GM12878 (cell line): ENCODE measurements around the gene OR1A1. TPM values are rescaled to one million over a fixed set of nuclear protein-coding genes. Genes with fewer than 3 reads are reported as not detected.

ENCODE experiments used
- ATAC-seq: fragments of 200-7000 bp; cut with Tn5 transposase; 3 replicates; pipeline ENCODE4 v1.9.1; 2020; ENCODE audit warnings: mild to moderate bottlenecking, moderate library complexity
- BruUV-seq: library from RNA; stranded (reverse); fragments of 400-500 nt; replicated peaks from 2 replicates; lab custom pipeline; 2021; lab: Mats Ljungman, UMichigan
- CTCF ChIA-PET: fragments of 300-600 bp; sonication (Branson Sonifier 250); formaldehyde crosslinking; extraction: SDS; loops from one replicate; lab custom pipeline; 2021; ENCODE audit warnings: inconsistent platforms; lab: Yijun Ruan, JAX
- POLR2A ChIA-PET: fragments of 350-600 bp; formaldehyde crosslinking; extraction: SDS; loops from one replicate; lab custom pipeline; 2021; ENCODE audit warnings: inconsistent platforms; lab: Charles Lee
- RAD21 ChIA-PET: fragments of 300-600 bp; sonication (Branson Sonifier 250); formaldehyde crosslinking; loops from one replicate; lab custom pipeline; 2023; ENCODE audit warnings: antibody characterized with exemption; ENCODE audit not compliant: unreplicated experiment; lab: Charles Lee
- SMC1A ChIA-PET: fragments of 300-600 bp; sonication (Branson Sonifier 250); formaldehyde crosslinking; loops from one replicate; lab custom pipeline; 2023; ENCODE audit not compliant: unreplicated experiment, uncharacterized antibody; lab: Charles Lee
- DNase-seq: peaks from one replicate; pipeline ENCODE4 v3.0.0-alpha.2; 2011; ENCODE audit warnings: low read depth, low spot score
- FAIRE-seq: peaks from 3 replicates; lab custom pipeline; 2011; peaks lifted over from hg19 to GRCh38; lab: Jason Lieb, UNC
- H2AFZ ChIP-seq: 2 replicates; pipeline ENCODE4 v1.6.0; 2011; ENCODE audit warnings: low read depth, low read length, control low read depth; ENCODE audit not compliant: control insufficient read depth
- H3K27ac ChIP-seq: 2 replicates; pipeline ENCODE4 v1.5.1; 2011; ENCODE audit warnings: control low read depth; ENCODE audit not compliant: control insufficient read depth, insufficient read depth
- H3K27me3 ChIP-seq, 2 experiments: replicated peaks in 1 of 2; 2 replicates each; pipeline versions ENCODE4 v1.6.0 to v1.6.1; 2011; ENCODE audit warnings: low read length in 1 of 2; ENCODE audit not compliant: control insufficient read depth in 2 of 2, insufficient read depth in 2 of 2
- H3K36me3 ChIP-seq, 2 experiments: 2 replicates each; pipeline ENCODE4 v1.5.1; 2011; ENCODE audit warnings: low read length in 1 of 2; ENCODE audit not compliant: control insufficient read depth in 2 of 2, insufficient read depth in 2 of 2
- H3K4me1 ChIP-seq: 2 replicates; pipeline ENCODE4 v1.6.1; 2011; ENCODE audit warnings: mild to moderate bottlenecking, low read length, moderate library complexity, mixed read lengths; ENCODE audit not compliant: control insufficient read depth, insufficient read depth
- H3K4me2 ChIP-seq: 2 replicates; pipeline ENCODE4 v1.6.0; 2011; ENCODE audit warnings: control low read depth; ENCODE audit not compliant: control insufficient read depth, insufficient read depth
- H3K4me3 ChIP-seq: fragments of 200-600 bp; sonication (generic); 2 replicates; pipeline ENCODE4 v1.5.1; 2016
- H3K79me2 ChIP-seq: 2 replicates; pipeline ENCODE4 v1.6.0; 2011; ENCODE audit warnings: low read length; ENCODE audit not compliant: control insufficient read depth, insufficient read depth
- H3K9ac ChIP-seq: 2 replicates; pipeline ENCODE4 v1.8.0; 2011; ENCODE audit warnings: low read length, control low read depth, mixed read lengths; ENCODE audit not compliant: control insufficient read depth, insufficient read depth
- H3K9me3 ChIP-seq: replicated peaks from 3 replicates; pipeline ENCODE4 v1.5.1; 2011; ENCODE audit warnings: mild to moderate bottlenecking, low read length; ENCODE audit not compliant: control insufficient read depth, insufficient read depth
- H4K20me1 ChIP-seq: 2 replicates; pipeline ENCODE4 v1.6.0; 2011; ENCODE audit not compliant: control insufficient read depth, insufficient read depth
- MYC ChIP-seq: IDR thresholded peaks from 2 replicates; pipeline ENCODE4 v1.6.1; 2011; ENCODE audit warnings: mild to moderate bottlenecking, low read length, moderate library complexity, inconsistent platforms; ENCODE audit not compliant: insufficient read depth, insufficient replicate concordance, insufficient read length, severe bottlenecking
- RCOR1 ChIP-seq: conservative IDR thresholded peaks from 2 replicates; pipeline ENCODE4 v1.6.1; 2012; ENCODE audit warnings: low read depth, low read length, improper control_type of control experiment
- RELA ChIP-seq: fragments of 450-650 bp; IDR thresholded peaks from 2 replicates; pipeline ENCODE4 v1.8.0; 2014; ENCODE audit warnings: borderline replicate concordance; ENCODE audit not compliant: partially characterized antibody
- SRF ChIP-seq, 2 experiments: IDR thresholded peaks; 2 replicates each; pipeline ENCODE4 v1.6.1; 2011; ENCODE audit warnings: low read depth in 2 of 2, low read length in 2 of 2, mild to moderate bottlenecking in 1 of 2, moderate library complexity in 1 of 2
- STAT3 ChIP-seq: IDR thresholded peaks from 2 replicates; pipeline ENCODE4 v1.6.1; 2011; ENCODE audit warnings: low read depth, low read length, improper control_type of control experiment
- YBX1 ChIP-seq: fragments of 450-650 bp; IDR thresholded peaks from 2 replicates; pipeline ENCODE4 v1.6.1; 2016; ENCODE audit warnings: antibody characterized with exemption
- WGBS: methylation state at CpG from one replicate; pipeline ENCODE4 v1.1.6; 2016; ENCODE audit warnings: low lambda C conversion rate; ENCODE audit not compliant: insufficient replicate concordance, insufficient coverage; ENCODE audit errors: missing lambda C conversion rate; 5-methylcytosine and 5-hydroxymethylcytosine counted together
- in situ Hi-C: fragments of 300-500 bp; cut with MboI; formaldehyde crosslinking; loops from 9 replicates; pipeline ENCODE4 v1.14.3; 2018; ENCODE audit warnings: mixed read lengths
- intact Hi-C: fragments of 100-400 bp; cut with micrococcal nuclease; formaldehyde crosslinking; loops from one replicate; pipeline ENCODE4 v1.14.2; 2022; ENCODE audit not compliant: unreplicated experiment
- polyA plus RNA-seq, 11 experiments: library from polyadenylated mRNA; depleted of rRNA in 4 of 11; unstranded in 6 of 11; stranded (reverse) in 5 of 11; fragments of >200 nt; fragmentation: Nextera tagmentation in 4 of 11; fragmentation: Illumina TruSeq in 1 of 11; extraction: Ambion mirVana in 4 of 11; extraction: Trizol in 1 of 11; gene quantifications; 1 replicate in 1 of 11; 2 replicates in 10 of 11; pipeline versions ENCODE4 v1.2.1 to v1.2.3, GENCODE V29; 2011 to 2016; ENCODE audit warnings: inconsistent platforms in 2 of 11, missing spikeins in 2 of 11, low read depth in 1 of 11
- total RNA-seq, 4 experiments: library from RNA; depleted of rRNA in 3 of 4; stranded (reverse); fragments of >200 nt in 3 of 4; fragmentation: Illumina TruSeq in 1 of 4; extraction: Trizol in 1 of 4; gene quantifications; 2 replicates each; pipeline versions ENCODE4 v1.2.1 to v1.2.3, GENCODE V29; 2013 to 2021
- TF ChIP-seq, protein P1 (sequence below): fragments of 450-650 bp; IDR thresholded peaks from 2 replicates; pipeline ENCODE4 v1.6.1; 2018; ENCODE audit warnings: borderline replicate concordance, mild to moderate bottlenecking; ENCODE audit not compliant: partially characterized antibody

OR1A1 gene
- total and polyA plus RNA-seq, 10 of the 15 experiments (the other 5 are each of a cell fraction or from before 2014, with no cell fraction given), result not detected

DNA sequence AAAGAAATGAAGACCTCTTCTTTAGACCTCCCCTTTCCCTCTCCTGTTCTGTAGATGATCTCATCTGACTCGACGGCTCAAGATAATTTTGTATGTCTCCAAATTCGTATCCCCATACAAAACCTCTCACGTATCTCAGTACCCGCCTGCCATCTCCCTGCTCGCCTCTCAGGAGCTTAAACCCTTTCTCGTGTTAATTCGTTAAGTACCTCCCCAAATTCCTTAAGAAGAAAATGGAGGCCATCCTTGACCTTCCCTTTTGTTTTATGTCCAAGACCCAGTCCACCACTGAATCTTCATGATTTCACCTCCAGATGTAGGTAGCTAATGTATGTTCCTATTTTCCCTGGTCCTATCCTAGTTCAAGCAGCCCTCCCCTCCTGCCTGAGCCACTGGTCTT lies 49.1 kb downstream of the OR1A1 start:
- ChIA-PET SMC1A (no interaction called here), POLR2A (interaction anchor here (0.7 kb wide), 1 partner anchor 20 kb away, joined by 3 read pairs; no protein-coding TSS in a partner anchor), RAD21 (no interaction called here), CTCF (no interaction called here)
- in situ Hi-C loops (no loop called here), intact Hi-C loops (no loop called here)
- H3K4me1 ChIP-seq, result no peaks in the 10 kb centered on the region
- FAIRE-seq (no peak), ATAC-seq (no peak), DNase-seq (no peak)
- no peak overlapping the region for H3K27ac ChIP-seq
- H2AFZ ChIP-seq, result no peak overlapping the region
- BruUV-seq, result no TSS peak
- no peak overlapping the region for H3K4me3 ChIP-seq
- H3K9me3 ChIP-seq, result no peaks in the 10 kb centered on the region
- TF ChIP-seq RELA, result no peak
- no peak overlapping the region for H3K9ac ChIP-seq
- no peaks in the 10 kb centered on the region for H3K36me3 ChIP-seq
- no peaks in the 10 kb centered on the region for H3K79me2 ChIP-seq
- H3K4me2 ChIP-seq, result no peak overlapping the region
- WGBS, result 40% methylated on average over 8 of the region's 8 CpGs
- no peaks in the 10 kb centered on the region for H3K27me3 ChIP-seq
- no peaks in the 10 kb centered on the region for H4K20me1 ChIP-seq

DNA sequence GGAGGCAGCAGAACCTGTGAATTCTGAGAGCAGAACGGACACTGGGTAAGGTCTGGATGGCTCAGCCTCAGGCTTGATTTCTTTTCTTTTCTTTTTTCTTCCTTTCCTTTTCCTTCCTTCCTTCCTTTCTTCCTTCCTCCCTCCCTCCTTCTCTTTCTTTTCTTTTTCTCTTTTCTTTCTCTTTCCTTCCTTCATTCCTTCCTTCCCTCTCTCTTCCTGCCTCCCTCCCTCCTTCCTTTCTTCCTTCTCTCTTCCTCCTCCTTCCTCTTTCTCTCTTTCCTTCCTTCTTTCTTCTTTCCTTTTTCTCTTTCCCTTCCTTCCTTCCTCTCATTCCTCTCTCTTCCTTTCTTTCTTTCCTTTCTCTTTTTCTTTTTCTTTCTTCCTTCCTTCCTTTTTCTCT lies 52.7 kb downstream of the OR1A1 start:
- in situ Hi-C loops (no loop called here), intact Hi-C loops (no loop called here)
- no peak overlapping the region for H3K9ac ChIP-seq
- TF ChIP-seq STAT3 (no peak), YBX1 (no peak), SRF (IDR thresholded peaks at IDR 0.05; ENCODE audit: low read depth in 2 of 2, low read length in 2 of 2) (no peak), MYC (no peak), RCOR1 (no peak)
- TF ChIP-seq, protein P1, sequence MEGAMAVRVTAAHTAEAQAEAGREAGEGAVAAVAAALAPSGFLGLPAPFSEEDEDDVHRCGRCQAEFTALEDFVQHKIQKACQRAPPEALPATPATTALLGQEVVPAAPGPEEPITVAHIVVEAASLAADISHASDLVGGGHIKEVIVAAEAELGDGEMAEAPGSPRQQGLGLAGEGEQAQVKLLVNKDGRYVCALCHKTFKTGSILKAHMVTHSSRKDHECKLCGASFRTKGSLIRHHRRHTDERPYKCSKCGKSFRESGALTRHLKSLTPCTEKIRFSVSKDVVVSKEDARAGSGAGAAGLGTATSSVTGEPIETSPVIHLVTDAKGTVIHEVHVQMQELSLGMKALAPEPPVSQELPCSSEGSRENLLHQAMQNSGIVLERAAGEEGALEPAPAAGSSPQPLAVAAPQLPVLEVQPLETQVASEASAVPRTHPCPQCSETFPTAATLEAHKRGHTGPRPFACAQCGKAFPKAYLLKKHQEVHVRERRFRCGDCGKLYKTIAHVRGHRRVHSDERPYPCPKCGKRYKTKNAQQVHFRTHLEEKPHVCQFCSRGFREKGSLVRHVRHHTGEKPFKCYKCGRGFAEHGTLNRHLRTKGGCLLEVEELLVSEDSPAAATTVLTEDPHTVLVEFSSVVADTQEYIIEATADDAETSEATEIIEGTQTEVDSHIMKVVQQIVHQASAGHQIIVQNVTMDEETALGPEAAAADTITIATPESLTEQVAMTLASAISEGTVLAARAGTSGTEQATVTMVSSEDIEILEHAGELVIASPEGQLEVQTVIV, result no peak
- no peak overlapping the region for H2AFZ ChIP-seq
- ChIA-PET SMC1A (no interaction called here), POLR2A (no interaction called here), CTCF (no interaction called here), RAD21 (no interaction called here)
- WGBS, result 44% methylated on average over 1 of the region's 1 CpG
- no peak overlapping the region for H3K27ac ChIP-seq
- H4K20me1 ChIP-seq, result no peaks in the 10 kb centered on the region
- H3K4me3 ChIP-seq, result no peak overlapping the region
- H3K79me2 ChIP-seq, result no peaks in the 10 kb centered on the region
- no peaks in the 10 kb centered on the region for H3K36me3 ChIP-seq
- no peaks in the 10 kb centered on the region for H3K9me3 ChIP-seq
- DNase-seq (no peak), ATAC-seq (no peak), FAIRE-seq (no peak)
- no TSS peak for BruUV-seq
- no peaks in the 10 kb centered on the region for H3K27me3 ChIP-seq
- no peaks in the 10 kb centered on the region for H3K4me1 ChIP-seq
- no peak overlapping the region for H3K4me2 ChIP-seq
